SU-DHL-6 (cell line): Measurements from ENCODE around the gene ETFB.

ENCODE experiments used
- H2AFZ ChIP-seq: fragments of 200-600 bp; sonication (generic); 2 replicates; pipeline ENCODE4 v1.6.1; 2014; ENCODE audit warnings: low read depth, mild to moderate bottlenecking, moderate library complexity, mixed read lengths, antibody characterized with exemption, low read length; ENCODE audit not compliant: severe bottlenecking
- H3F3A ChIP-seq: fragments of 200-600 bp; shearing (Covaris generic); 2 replicates; pipeline ENCODE4 v1.6.0; 2016; ENCODE audit warnings: antibody characterized with exemption, mild to moderate bottlenecking; ENCODE audit not compliant: insufficient read depth
- H3K27ac ChIP-seq: fragments of 200-600 bp; sonication (generic); 2 replicates; pipeline ENCODE4 v1.5.1; 2016; ENCODE audit warnings: low read depth, mild to moderate bottlenecking, low read length, moderate library complexity, mixed read lengths
- H3K27me3 ChIP-seq: fragments of 200-600 bp; sonication (generic), shearing (Covaris generic); 2 replicates; pipeline ENCODE4 v1.6.0; 2014; ENCODE audit warnings: mild to moderate bottlenecking, low read length
- H3K36me3 ChIP-seq: fragments of 200-600 bp; sonication (generic); 2 replicates; pipeline ENCODE4 v1.6.1; 2014; ENCODE audit warnings: mild to moderate bottlenecking, low read length, mixed read lengths
- H3K4me2 ChIP-seq: fragments of 300-600, 200-600 bp; shearing (Covaris generic), sonication (generic); 2 replicates; pipeline ENCODE4 v1.6.0; 2014; ENCODE audit warnings: low read length, low read depth, mild to moderate bottlenecking; ENCODE audit not compliant: poor library complexity, severe bottlenecking
- H3K4me3 ChIP-seq: fragments of 200-600 bp; sonication (generic); 2 replicates; pipeline ENCODE4 v1.5.1; 2014; ENCODE audit warnings: antibody characterized with exemption, low read length, mild to moderate bottlenecking, mixed read lengths; ENCODE audit not compliant: insufficient read depth, poor library complexity, severe bottlenecking
- H3K79me2 ChIP-seq: fragments of 200-600 bp; sonication (generic); 2 replicates; pipeline ENCODE4 v1.6.1; 2014; ENCODE audit warnings: mild to moderate bottlenecking, low read length, moderate library complexity; ENCODE audit not compliant: insufficient read depth
- H3K9ac ChIP-seq: fragments of 200-600 bp; sonication (generic); 2 replicates; pipeline ENCODE4 v1.7.0; 2014; ENCODE audit warnings: mild to moderate bottlenecking, low read length
- H3K9me2 ChIP-seq: fragments of 200-600 bp; sonication (generic); replicated peaks from 2 replicates; pipeline ENCODE4 v1.6.1; 2014; ENCODE audit warnings: low read length; ENCODE audit not compliant: insufficient read depth
- H3K9me3 ChIP-seq: fragments of 200-600 bp; sonication (generic); 2 replicates; pipeline ENCODE4 v1.6.1; 2014; ENCODE audit warnings: low read length, mixed read lengths; ENCODE audit not compliant: insufficient read depth
- H4K20me1 ChIP-seq: fragments of 200-600 bp; sonication (generic); 2 replicates; pipeline ENCODE4 v1.6.1; 2014; ENCODE audit warnings: low read depth, mild to moderate bottlenecking, antibody characterized with exemption, low read length, moderate library complexity, mixed read lengths
- EZH2phosphoT487 ChIP-seq: fragments of 200-600 bp; sonication (generic), shearing (Covaris generic); conservative IDR thresholded peaks from 2 replicates; pipeline ENCODE4 v1.6.1; 2018; ENCODE audit warnings: mild to moderate bottlenecking, antibody characterized with exemption, low read length, moderate library complexity, mixed read lengths
- TF ChIP-seq, protein P1 (sequence below): fragments of 200-600 bp; sonication (generic); IDR thresholded peaks from one replicate; pipeline ENCODE4 v1.5.1; 2017; ENCODE audit warnings: antibody characterized with exemption, mild to moderate bottlenecking, low read length, moderate library complexity; ENCODE audit not compliant: insufficient read depth, poor library complexity, severe bottlenecking

ETFB gene

GRCh38 chr19:51365965-51366388, at the start of gene ETFB:
TSS of gene ETFB (minus strand) at chr19:51366388. CDS start at chr19:51366326, 62 bp downstream.
- Histone ChIP-seq H3K4me2 (peak within 1 kb of the TSS; percentile 95), H3K4me3 (peak within 1 kb of the TSS; percentile 76), H4K20me1 (no peaks in the 10 kb centered on the region), H3K9me2 (no peaks in the 10 kb centered on the region), H3K79me2 (peaks cover 19% of the 10 kb centered on the region; the same call in 1 of the 2 replicates), H3K36me3 (no peaks in the 10 kb centered on the region), H2AFZ (peak within 1 kb of the TSS; percentile 93), H3K9ac (peak within 1 kb of the TSS; percentile 97), H3K27me3 (no peaks in the 10 kb centered on the region), H3K27ac (peak within 1 kb of the TSS; percentile 79), H3K9me3 (no peaks in the 10 kb centered on the region), H3F3A (peaks cover 4% of the 10 kb centered on the region; the same call in 1 of the 2 replicates)
- TF ChIP-seq EZH2phosphoT487: no peak
- TF ChIP-seq, protein P1, sequence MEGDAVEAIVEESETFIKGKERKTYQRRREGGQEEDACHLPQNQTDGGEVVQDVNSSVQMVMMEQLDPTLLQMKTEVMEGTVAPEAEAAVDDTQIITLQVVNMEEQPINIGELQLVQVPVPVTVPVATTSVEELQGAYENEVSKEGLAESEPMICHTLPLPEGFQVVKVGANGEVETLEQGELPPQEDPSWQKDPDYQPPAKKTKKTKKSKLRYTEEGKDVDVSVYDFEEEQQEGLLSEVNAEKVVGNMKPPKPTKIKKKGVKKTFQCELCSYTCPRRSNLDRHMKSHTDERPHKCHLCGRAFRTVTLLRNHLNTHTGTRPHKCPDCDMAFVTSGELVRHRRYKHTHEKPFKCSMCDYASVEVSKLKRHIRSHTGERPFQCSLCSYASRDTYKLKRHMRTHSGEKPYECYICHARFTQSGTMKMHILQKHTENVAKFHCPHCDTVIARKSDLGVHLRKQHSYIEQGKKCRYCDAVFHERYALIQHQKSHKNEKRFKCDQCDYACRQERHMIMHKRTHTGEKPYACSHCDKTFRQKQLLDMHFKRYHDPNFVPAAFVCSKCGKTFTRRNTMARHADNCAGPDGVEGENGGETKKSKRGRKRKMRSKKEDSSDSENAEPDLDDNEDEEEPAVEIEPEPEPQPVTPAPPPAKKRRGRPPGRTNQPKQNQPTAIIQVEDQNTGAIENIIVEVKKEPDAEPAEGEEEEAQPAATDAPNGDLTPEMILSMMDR: no peak

GRCh38 chr19:51415187-51415586, 49.0 kb upstream of the ETFB start:
- H3K9me2 ChIP-seq: no peaks in the 10 kb centered on the region
- H3K9me3 ChIP-seq: no peaks in the 10 kb centered on the region
- no peaks in the 10 kb centered on the region for H3F3A ChIP-seq
- H3K27ac ChIP-seq: no peak overlapping the region
- no peak overlapping the region for H3K4me2 ChIP-seq
- no peaks in the 10 kb centered on the region for H3K79me2 ChIP-seq
- H3K36me3 ChIP-seq: no peaks in the 10 kb centered on the region
- H3K4me3 ChIP-seq: no peak overlapping the region
- no peaks in the 10 kb centered on the region for H4K20me1 ChIP-seq
- H3K9ac ChIP-seq: no peak overlapping the region
- TF ChIP-seq, protein P1: no peak
- TF ChIP-seq EZH2phosphoT487: no peak
- no peaks in the 10 kb centered on the region for H3K27me3 ChIP-seq
- no peak overlapping the region for H2AFZ ChIP-seq

DNA sequence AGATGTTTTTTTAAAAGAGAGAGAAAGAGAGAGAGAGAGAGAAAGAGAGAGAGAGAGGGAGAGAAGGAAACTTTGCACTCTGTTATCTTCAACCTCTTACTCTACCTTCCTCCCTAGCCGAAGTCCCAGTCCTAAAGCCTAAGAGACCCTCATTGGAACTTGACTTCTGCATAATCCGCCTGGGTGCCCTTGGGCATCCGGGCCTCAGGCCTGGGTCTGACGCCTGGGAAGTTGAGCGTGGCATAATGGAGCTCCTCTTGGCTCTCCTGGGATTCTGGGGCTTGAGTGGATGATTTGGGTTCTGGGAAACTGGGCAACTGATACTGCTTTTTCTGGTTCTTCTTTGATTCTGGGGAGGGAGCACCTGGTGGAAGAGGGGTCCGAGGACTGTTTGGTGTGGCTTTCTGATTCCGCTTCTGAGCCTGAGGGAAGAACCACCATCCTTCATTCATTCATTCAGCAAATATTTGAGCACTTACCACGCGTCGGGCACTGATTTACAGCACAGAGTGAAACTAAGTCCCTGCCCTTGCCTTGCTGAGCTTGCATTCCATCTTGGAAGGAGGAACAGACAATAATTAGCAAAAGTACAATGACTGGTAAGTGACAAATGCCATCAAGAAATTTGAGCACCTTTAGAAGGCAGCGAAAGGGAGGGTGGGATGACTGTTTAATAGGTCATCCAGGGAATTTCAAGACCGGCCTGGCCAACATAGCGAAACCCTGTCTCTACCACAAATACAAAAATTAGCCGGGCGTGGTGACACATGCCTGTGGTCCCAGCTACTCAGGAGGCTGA, 45.0 kb upstream of the ETFB start:
- no peaks in the 10 kb centered on the region for H3K9me3 ChIP-seq

More for the DNA sequence above, 45.0 kb upstream of the ETFB start:
- Histone ChIP-seq H2AFZ (no peak overlapping the region), H3K4me3 (no peak overlapping the region), H3K79me2 (no peaks in the 10 kb centered on the region), H3K27ac (no peak overlapping the region), H3K4me2 (no peak overlapping the region), H3F3A (no peaks in the 10 kb centered on the region), H4K20me1 (no peaks in the 10 kb centered on the region), H3K9ac (no peak overlapping the region), H3K9me2 (no peaks in the 10 kb centered on the region), H3K27me3 (no peaks in the 10 kb centered on the region), H3K36me3 (no peaks in the 10 kb centered on the region)
- TF ChIP-seq EZH2phosphoT487: no peak
- TF ChIP-seq, protein P1: no peak
